ENCODE measurements around the gene HGF. TPM values are rescaled to one million over a fixed set of nuclear protein-coding genes. Genes with fewer than 3 reads are reported as not detected.

HGF gene
- total RNA-seq, 4 donors from 2014 or later, result 1.2 to 2.2 (median 1.8) TPM

GRCh38 chr7:81751619-81752317 lies 18.1 kb downstream of the HGF start:
- no peak for DNase-seq
- no peaks in the 10 kb centered on the region for H3K27me3 ChIP-seq
- no peak overlapping the region for H3K4me3 ChIP-seq
- H3K4me1 ChIP-seq, result no peaks in the 10 kb centered on the region
- H3K27ac ChIP-seq, result no peak overlapping the region
- in situ Hi-C loops (cut with MboI; ENCODE audit: low pct_ligation_motif_present in 1 of 4, low pct_unique_long_range_greater_than_20kb in 1 of 4, low sequenced_read_pairs in 3 of 4) (no loop called here), intact Hi-C loops (cut with DNase I; ENCODE audit: low total_unique reads) (no loop called here)
- H3K9me3 ChIP-seq, result no peaks in the 10 kb centered on the region
- TF ChIP-seq EP300 (IDR thresholded peaks at IDR 0.05; ENCODE audit: low read depth) (no peak), CTCF (IDR thresholded peaks at IDR 0.05) (no peak), POLR2A (IDR thresholded peaks at IDR 0.05) (no peak)
- WGBS, 2 donors (ENCODE audit: low coverage in 1 of 2), result 66 to 69% methylated on average over 9 of the region's 9 CpGs
- peaks cover 0 to under 1% (median 0%) of the 10 kb centered on the region in 4 donors for H3K36me3 ChIP-seq

- intact Hi-C loops (cut with DNase I; ENCODE audit: low total_unique reads), result no loop called here
- Histone ChIP-seq H3K27me3 (no peaks in the 10 kb centered on the region), H3K4me3 (no peak overlapping the region), H3K9me3 (no peaks in the 10 kb centered on the region), H3K27ac (no peak overlapping the region), H3K4me1 (no peaks in the 10 kb centered on the region), H3K36me3 (no peaks in the 10 kb centered on the region)
- TF ChIP-seq EP300 (IDR thresholded peaks at IDR 0.05; ENCODE audit: low read depth) (no peak), CTCF (IDR thresholded peaks at IDR 0.05) (no peak), POLR2A (IDR thresholded peaks at IDR 0.05) (no peak), POLR2AphosphoS5 (IDR thresholded peaks at IDR 0.05) (no peak)
- in situ Hi-C loops (cut with MboI; ENCODE audit: low pct_ligation_motif_present in 1 of 4, low pct_unique_long_range_greater_than_20kb in 1 of 4, low sequenced_read_pairs in 3 of 4), result no loop called here
- DNase-seq, result no peak
- 90 to 95% methylated on average over 2 of the region's 2 CpGs for WGBS, 2 donors (ENCODE audit: low coverage in 1 of 2)
Measured at GRCh38 chr7:81745637-81746036, 24.2 kb downstream of the HGF start.

- no peaks in the 10 kb centered on the region for H3K27me3 ChIP-seq
- H3K4me3 ChIP-seq, result no peak overlapping the region
- no peaks in the 10 kb centered on the region for H3K4me1 ChIP-seq
- in situ Hi-C loops (cut with MboI; ENCODE audit: low pct_ligation_motif_present in 1 of 4, low pct_unique_long_range_greater_than_20kb in 1 of 4, low sequenced_read_pairs in 3 of 4) (no loop called here), intact Hi-C loops (cut with DNase I; ENCODE audit: low total_unique reads) (no loop called here)
- no peaks in the 10 kb centered on the region for H3K36me3 ChIP-seq
- H3K27ac ChIP-seq, result no peak overlapping the region
- TF ChIP-seq POLR2A (IDR thresholded peaks at IDR 0.05) (no peak), EP300 (IDR thresholded peaks at IDR 0.05; ENCODE audit: low read depth) (no peak), CTCF (IDR thresholded peaks at IDR 0.05) (no peak), POLR2AphosphoS5 (IDR thresholded peaks at IDR 0.05) (no peak)
- H3K9me3 ChIP-seq, result no peaks in the 10 kb centered on the region
- no peak for DNase-seq
Measured at GRCh38 chr7:81744389-81744788, 25.5 kb downstream of the HGF start.

- DNase-seq, result no peak
- Histone ChIP-seq H3K27me3 (no peaks in the 10 kb centered on the region), H3K4me3 (no peak overlapping the region), H3K27ac (no peak overlapping the region), H3K9me3 (no peaks in the 10 kb centered on the region), H3K36me3 (no peaks in the 10 kb centered on the region), H3K4me1 (no peaks in the 10 kb centered on the region)
- no peak for TF ChIP-seq EP300 (IDR thresholded peaks at IDR 0.05; ENCODE audit: low read depth)
- no peak for TF ChIP-seq CTCF (IDR thresholded peaks at IDR 0.05)
- TF ChIP-seq POLR2A (IDR thresholded peaks at IDR 0.05), result no peak
- TF ChIP-seq POLR2AphosphoS5 (IDR thresholded peaks at IDR 0.05), result no peak
- WGBS, 2 donors (ENCODE audit: low coverage in 1 of 2), result 57 to 70% methylated on average over 4 of the region's 4 CpGs
- intact Hi-C loops (cut with DNase I; ENCODE audit: low total_unique reads), result no loop called here
- in situ Hi-C loops (cut with MboI; ENCODE audit: low pct_ligation_motif_present in 1 of 4, low pct_unique_long_range_greater_than_20kb in 1 of 4, low sequenced_read_pairs in 3 of 4), result no loop called here
Measured at GRCh38 chr7:81743665-81744064, 26.2 kb downstream of the HGF start.
